ENCODE results near the gene DYDC1.
"Not testable (repeated sequence)": the region's sequence is repeated elsewhere in the genome, so short reads cannot be mapped to it uniquely, and the experiment has no call there.

The DYDC1 gene

DNA sequence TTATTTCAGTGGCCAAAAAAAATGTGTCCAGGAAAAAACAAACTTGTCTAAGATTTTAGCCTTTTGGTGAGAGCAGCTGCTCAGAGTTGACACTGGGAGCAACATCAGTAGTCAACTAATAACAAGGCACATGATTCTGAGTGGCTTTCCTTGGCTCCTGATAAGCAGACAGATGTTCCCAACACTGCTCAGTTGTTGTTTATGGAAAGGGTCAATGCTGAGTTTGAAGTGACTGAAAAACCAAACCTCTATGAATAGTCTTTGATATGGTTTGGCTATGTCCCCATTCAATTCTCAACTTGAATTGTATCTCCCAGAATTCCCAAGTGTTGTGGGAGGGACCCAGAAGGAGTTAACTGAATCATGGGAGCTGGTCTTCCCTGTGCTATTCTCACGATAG lies 12.3 kb downstream of the DYDC1 start:
- no peak for DNase-seq (ENCODE audit: low read depth in 2 of 2)

DNA sequence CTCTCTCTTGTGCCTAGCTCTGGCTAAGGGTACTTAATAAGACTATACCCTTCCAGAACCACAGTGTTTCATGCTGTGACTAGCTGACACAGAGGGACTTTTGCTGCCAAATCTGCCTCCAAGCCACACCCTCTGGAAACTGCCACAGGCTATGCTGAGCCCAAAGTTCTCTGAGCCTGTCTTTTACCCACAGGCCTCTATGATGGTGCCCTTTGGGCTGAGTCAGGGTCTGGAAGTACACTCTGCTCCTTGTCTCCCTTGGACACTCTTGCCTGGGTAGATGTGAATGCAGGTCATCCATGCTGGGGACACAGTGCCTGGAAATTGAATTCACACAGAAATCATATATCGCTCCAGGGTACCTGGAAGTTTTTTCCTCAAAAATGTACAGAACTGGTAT lies 22.6 kb downstream of the DYDC1 start:
- DNase-seq (ENCODE audit: low read depth in 2 of 2), result no peak

DNA sequence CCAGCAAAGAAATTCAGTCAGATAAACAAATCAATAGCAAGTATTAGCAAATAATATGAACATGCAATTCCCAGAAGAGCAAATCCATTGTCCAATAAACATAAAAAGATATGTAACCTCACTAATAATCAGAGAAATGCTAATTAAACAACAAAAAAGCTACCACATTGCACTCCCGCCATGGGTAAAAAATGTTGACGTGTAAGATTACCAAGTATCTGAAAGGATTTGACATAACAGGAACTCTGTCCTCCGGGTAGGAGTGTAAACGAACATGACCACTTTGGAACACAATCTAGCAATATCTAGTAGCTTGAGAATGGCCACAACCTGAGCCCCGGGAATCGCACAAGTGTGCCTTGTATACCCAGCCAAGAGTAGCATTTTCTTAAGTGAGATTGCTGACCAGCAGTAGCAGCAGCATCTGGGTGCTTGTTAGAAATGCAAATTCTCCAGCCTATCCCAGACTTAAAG lies 31.6 kb downstream of the DYDC1 start:
- DNase-seq (ENCODE audit: low read depth in 2 of 2), result no peak

DNA sequence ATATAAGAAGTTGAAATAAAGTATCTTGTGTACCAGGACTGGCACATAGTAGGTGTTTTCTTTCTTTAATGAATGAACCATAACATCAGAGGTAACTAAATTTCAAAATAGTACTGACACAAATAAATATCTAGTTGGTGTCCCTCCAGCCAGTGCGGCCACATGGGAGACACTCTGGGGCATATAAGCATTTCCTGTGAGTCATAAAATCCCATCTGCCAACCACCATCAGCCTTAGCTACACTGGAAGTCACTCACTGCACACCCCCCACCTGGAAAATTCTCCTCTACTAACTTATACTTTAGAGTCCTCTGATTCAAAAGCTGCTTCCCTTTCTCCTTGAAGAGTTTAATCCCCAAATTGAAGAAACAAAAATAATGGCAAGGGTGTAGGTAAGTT lies 32.5 kb downstream of the DYDC1 start:
- DNase-seq (ENCODE audit: low read depth in 2 of 2), result no peak

DNA sequence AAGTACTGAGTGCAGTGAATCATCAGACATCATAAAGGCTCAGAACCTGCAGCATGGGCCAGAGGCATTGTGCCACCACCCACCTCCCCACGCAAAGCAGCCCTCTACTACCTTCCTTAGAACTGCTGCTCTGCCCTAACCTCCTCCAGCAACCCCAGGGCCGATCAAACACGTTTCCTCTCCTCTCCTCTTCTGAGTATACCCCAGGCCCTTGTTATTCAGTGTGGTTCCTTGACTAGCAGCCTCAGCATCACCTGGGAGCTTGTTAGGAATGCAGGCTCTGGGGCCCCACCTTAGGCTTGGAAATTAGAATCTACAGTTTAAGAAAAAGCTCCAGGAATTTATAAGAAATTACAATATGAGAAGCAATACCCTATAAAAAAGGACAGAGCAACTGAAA lies 33.2 kb downstream of the DYDC1 start:
- DNase-seq (ENCODE audit: low read depth in 2 of 2), result no peak

DNA sequence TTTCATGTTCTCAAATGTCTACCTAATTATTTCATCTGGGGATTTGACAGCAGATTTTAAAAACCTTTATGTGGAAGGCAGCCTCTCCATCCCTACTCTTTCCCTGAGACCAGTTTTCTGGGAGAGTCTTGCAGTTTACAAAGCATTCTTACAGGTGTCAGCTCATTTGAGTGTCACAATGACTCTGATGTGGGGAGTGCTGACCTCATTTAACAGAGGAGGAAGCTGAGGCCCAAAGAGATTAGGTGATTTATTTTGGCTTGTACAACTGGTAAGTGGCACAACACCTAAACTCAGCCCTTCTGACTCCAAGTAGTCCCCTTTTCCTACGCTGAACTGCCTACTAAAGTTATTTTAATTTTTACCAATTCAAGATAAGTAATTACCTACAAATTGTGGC lies 33.8 kb downstream of the DYDC1 start:
- no peak for DNase-seq (ENCODE audit: low read depth in 2 of 2)

DNA sequence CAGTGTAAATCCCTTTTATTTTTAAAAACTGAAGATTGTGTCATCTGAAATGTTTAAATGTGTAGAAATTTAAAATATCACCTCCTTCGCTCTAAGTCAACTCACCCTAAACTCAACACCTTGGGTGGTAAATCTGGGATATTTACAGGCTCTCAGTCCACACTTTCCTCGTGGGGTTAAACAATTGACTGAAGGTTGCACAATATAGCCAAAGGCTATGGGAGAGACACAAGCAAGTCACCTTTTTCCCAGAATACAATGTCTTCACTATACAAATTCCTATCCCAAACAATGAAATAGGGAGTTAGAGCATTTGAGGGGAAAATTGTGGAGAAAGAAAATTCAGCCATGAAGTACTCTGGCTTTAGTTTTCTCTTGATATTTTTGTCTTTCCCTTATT lies 34.4 kb downstream of the DYDC1 start:
- DNase-seq (ENCODE audit: low read depth in 2 of 2), result no peak

DNA sequence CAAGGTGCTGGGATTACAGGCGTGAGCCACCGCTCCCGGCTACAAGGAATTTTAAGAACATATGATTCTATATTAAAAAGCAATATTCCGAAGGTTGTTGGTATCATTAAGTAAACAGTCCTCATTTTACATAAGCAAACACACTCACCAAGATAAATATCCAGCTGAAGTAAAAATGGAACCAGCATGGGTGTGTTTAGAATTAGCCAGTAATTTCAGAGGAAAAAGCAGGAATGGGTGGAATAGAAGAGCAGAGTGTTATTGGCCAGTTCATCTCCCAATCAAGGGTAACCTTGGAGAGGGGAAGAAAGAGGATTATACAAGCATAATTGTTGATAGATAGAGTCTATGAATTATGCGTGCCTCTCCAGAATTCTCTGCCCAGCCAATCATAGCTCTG lies 35.4 kb downstream of the DYDC1 start:
- DNase-seq (ENCODE audit: low read depth in 2 of 2), result no peak

DNA sequence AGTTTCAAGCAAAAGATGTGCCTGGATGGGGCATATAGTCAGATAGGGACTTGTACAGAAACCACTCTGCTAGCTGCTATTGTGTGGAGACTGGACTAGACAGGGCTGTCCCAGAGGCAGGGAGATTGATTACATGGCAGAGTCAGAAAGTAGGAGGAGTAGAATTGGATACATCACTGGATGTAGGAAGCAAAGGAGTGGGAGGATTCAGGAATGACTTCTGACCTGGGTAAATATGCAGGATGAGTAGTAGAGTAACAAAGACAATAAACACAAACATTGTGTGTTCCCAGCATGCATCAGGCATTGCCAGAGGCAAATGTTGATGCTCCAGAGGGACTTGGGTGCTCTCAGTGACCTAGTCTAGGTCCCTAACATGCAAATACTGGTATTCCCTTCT lies 36.2 kb downstream of the DYDC1 start:
- no peak for DNase-seq (ENCODE audit: low read depth in 2 of 2)

DNA sequence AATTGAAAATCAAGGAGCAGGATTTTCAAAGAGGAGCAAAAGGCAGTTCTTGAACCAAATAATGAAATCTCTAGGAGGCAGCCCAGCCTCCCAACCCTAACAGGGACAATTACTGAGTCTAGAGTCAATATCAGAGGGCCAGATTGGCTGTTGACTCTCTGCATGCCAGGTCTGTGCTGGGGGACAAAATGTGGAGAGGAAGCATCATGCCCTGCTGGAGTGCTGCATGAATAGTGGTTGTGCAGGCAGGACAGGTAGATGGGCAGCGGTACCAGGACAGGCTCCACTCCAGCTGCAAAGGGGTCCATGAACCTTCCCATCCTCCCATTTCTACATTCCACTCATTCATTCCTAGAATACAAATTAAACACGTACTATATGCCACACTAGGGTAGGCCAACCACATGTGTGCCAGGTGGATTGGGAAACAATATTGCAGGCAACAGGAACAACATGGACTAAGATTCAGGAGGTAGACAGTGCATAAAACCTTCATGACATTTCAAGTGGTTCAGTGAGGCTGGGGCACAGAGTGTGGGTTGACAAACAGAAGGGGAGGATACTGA lies 36.7 kb downstream of the DYDC1 start:
- no peak for DNase-seq (ENCODE audit: low read depth in 2 of 2)

DNA sequence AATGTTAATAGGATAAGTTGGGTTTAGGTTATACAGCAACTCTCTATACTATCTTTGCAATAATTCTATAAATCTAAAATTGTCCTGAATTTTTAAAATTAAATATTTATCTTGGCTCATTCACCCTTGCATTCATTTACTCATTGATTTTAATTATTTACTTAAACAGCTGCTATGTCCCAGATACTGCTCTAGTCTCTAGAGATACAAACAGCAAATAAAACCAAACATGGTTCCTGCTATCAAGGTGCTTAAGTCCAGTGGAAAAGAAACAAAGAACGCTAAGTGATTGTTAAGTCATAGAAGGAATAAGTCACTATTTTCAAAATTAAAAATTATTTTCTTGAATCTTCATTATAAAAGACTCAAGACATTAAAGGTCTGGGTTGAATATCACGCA lies 37.2 kb downstream of the DYDC1 start:
- no peak for DNase-seq (ENCODE audit: low read depth in 2 of 2)

DNA sequence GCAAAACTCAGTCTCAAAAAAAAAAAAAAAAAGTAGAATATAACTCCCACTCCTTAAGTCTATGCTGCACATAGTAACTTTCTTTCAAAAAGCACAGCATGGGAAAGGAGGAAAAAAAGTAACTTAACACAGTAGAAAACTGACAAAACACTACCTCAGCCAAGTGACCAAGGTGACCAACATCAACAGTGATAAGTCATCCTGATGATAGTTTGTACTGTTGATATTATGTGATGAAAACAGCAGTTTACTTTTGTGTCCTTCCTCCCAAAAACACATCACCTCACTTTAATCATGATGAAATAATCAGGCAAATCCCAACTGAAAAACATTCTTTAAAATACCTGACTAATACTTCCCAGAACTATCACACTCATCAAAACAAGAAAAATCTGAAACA lies 37.8 kb downstream of the DYDC1 start:
- no peak for DNase-seq (ENCODE audit: low read depth in 2 of 2)

DNA sequence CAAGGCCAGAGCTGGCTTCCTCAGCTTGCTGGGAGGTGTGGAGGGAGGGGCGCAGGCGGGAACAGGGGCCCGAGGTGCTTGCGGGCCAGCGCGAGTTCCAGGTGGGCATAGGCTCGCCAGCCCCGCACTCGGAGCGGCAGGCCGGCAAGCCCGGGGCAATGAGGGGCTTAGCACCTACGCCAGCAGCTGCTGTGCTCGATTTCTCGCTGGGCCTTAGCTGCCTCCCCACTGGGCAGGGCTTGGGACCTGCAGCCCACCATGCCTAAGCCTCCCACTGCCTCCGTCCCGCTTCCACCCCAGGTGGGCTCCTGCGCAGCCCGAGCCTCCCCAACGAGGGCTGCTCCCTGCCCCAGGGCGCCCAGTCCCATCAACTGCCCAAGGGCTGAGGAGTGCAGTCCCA lies 41.2 kb downstream of the DYDC1 start:
- no peak for DNase-seq (ENCODE audit: low read depth in 2 of 2)

DNA sequence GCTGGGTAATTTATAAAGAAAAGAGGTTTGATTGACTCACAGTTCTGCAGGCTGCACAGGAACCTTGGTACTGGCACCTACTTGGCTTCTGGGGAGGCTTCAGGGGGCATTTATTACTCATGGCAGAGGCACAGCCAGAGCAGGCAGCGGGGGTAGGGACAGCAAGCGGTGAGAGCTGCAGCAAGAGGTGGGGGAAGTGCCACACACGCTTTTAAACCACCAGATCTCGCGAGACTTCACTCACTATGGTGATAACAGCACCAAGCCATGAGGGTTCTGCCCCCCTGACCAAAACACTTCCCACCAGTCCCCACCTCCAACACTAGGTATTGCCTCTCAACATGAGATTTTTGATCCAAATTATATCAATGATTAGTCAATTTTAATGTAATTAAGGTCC lies 43.0 kb downstream of the DYDC1 start:
- no peak for DNase-seq (ENCODE audit: low read depth in 2 of 2)

DNA sequence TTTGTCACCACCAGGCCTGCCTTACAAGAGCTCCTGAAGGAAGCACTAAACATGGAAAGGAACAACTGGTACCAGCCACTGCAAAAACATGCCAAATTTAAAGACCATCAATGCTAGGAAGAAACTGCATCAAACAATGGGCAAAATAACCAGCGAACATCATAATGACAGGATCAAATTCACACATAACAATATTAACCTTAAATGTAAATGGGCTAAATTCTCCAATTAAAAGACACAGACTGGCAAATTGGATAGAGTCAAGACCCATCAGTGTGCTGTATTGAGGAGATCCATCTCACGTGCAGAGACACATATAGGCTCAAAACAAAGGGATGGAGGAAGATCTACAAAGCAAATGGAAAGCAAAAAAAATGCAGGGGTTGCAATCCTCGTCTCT lies 50.6 kb downstream of the DYDC1 start:
- not testable (repeated sequence) for DNase-seq (ENCODE audit: low read depth in 2 of 2)

DNA sequence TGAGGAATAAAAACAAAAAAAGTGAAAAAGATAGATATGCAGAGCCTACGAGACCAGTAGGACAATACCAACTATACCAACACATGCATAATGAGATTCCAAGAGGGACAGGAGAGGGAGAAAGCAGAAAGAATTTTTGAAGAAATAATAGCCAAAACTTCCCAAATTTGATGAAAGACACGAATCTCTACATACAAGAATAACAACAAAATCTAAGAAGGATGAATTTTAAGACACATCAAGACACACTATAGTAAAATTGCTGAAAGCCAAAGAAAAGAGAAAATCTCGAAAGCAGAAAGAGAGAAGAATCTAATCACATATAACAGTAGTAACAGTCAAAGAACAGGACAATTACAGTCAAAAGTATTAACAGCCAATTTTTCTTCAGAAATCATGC lies 59.6 kb downstream of the DYDC1 start:
- no peak for DNase-seq (ENCODE audit: low read depth in 2 of 2)

DNA sequence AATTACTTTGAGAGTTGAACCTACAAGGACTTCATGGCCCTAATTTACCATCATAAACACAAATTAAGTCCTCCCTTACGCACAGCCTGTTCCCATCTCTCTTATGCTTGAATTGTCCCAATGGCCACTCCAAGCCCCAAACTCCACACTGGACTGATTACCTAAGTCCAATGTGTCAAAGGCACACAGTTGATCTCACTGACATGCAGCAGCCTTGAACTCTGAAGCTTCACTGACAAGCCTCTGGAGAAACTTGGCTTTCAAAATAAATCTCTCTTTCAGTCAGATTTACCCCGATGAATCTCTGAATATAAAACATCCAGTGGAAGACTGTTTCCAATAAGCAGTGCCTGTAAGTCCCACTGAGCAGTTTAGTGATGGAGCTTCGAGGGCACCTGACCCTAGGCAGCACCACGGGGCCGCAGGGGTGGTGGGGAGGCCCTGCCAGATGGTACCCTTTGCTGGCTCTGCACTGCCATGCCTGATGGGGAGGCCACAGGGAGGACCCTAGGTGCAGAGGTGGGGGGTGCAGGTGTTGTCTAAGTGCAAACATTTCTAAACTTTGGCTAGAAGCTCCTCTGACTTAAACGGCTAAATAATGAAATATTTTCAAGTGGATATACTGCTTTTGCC lies 63.8 kb downstream of the DYDC1 start:
- DNase-seq (ENCODE audit: low read depth in 2 of 2), result no peak

DNA sequence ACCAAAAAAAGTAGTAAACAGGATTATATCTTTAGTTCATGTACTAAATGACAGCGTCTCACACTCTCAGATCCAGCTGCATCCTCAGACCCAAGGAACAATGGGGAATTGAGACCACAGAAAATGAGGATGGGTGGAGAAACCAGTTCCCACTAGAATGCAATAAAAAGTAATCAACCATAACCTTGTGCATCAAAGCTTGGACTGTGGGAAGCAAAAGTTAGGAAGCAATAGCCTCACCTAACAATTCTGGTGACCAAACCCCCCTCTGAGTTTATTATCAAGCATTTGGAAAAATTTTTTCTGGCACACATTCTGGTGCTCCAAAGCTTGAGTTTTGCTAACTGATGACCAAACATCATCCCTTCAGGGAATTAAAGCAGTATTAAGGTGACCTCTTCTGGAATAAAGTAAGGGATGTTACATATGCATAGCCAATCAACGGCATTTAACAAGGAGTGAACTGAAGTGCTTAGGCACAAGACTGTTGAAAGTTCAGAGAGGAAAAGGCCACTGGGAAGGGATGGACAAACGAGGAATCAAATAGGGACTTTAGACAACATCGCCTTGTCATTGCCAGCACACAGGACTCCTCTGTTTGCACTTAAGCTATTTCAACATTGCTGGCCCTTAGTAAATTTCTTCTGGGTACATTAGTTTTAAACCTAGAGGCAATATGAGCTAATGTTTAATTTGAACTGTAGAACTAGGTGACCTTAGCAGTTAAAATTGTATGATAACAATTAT lies 65.9 kb downstream of the DYDC1 start:
- no peak for DNase-seq (ENCODE audit: low read depth in 2 of 2)

DNA sequence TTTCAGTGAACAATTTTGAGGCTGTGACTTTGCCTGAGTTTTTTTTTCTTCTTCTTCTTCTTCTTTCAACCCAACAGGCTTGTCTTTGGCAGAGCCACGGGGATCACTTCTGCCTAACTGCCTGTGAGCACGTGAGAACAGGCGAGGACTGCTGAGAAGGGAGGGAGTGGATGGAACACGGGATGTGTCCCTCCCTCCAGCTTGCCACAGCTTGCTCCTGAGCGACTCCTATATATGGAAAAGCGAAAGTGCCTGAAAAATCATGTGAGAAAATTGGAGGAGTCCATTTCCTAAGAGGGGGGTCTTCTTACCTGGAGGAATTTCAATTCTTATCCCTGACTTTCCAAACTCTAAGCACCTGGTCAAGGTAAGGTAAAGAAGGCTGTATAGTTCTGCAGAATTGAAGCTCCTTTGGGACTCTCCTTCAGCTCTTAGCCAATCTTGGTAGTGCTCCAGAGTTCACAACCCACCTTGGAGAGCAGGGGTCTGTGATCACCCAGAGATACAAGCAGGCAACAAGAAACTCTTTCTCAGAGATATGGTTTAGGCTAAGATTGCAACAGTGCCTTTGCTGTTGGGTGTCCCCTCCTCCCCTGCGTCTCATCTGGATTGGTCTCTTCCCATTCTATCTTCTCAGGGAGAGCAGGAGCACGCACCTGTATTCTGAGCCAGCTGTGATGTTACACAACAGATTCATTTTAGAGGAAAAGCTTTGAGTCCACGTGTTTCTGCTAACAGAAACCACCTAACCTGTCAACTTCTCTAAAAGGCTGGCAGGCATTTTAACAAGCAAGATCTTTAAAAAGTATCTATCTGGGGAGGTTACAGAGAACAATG lies 66.9 kb downstream of the DYDC1 start, which contains the start of gene MAT1A:
MAT1A (minus strand) TSS at position 208 of the 837 bp plus-strand sequence. CDS start 235 bp downstream, outside the sequence.
- DNase-seq (ENCODE audit: low read depth in 2 of 2), result no peak

DNA sequence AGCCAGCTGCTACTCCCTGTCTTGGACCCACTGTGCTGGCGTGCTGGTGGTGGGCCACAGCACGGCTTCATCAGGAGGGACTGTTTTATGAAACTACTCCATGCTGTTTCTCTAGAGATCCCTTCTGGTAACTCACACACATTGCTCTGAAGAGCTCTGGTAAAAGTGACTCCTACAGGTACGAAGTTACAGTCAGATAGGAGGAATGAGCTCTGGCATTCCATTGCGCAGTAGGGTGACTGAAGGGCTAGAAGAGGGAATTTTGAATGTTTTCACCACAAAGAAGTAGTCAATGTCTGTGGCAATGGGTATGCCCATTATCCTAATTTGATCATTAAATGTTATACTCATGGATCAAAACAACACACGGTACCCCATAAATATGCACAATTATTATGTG lies 67.7 kb downstream of the DYDC1 start:
- DNase-seq (ENCODE audit: low read depth in 2 of 2), result no peak
